GM21390 (cell line): ENCODE data around the gene ALCAM.

Source experiments
- ATAC-seq: cut with Tn5 transposase; IDR thresholded peaks from one replicate; pipeline ENCODE4 v1.9.1; 2021; ENCODE audit not compliant: unreplicated experiment

The ALCAM gene

GRCh38 chr3:105470851-105471250, 104.1 kb downstream of the ALCAM start:
- no peak for ATAC-seq

GRCh38 chr3:105473521-105474223, 107.0 kb downstream of the ALCAM start:
- ATAC-seq, result peak; percentile 74

GRCh38 chr3:105480768-105481167, 114.1 kb downstream of the ALCAM start:
- no peak for ATAC-seq

GRCh38 chr3:105483476-105483875, 116.8 kb downstream of the ALCAM start:
- ATAC-seq, result no peak

GRCh38 chr3:105490045-105490444, 123.3 kb downstream of the ALCAM start:
- no peak for ATAC-seq

- ATAC-seq, result no peak
These were observed 126.7 kb downstream of the ALCAM start for GRCh38 chr3:105493305-105493892.

- no peak for ATAC-seq
These were observed 128.3 kb downstream of the ALCAM start for GRCh38 chr3:105495021-105495420.

- ATAC-seq, result no peak
These were observed 129.6 kb downstream of the ALCAM start for GRCh38 chr3:105496343-105496742.

GRCh38 chr3:105497386-105497785, 130.7 kb downstream of the ALCAM start:
- ATAC-seq, result no peak

- no peak for ATAC-seq
These were observed 133.3 kb downstream of the ALCAM start for GRCh38 chr3:105499961-105500360.

- no peak for ATAC-seq
These were observed 135.6 kb downstream of the ALCAM start for GRCh38 chr3:105502333-105502732.

- ATAC-seq, result no peak
These were observed 136.5 kb downstream of the ALCAM start for GRCh38 chr3:105503191-105503593.

GRCh38 chr3:105504440-105504951, 137.8 kb downstream of the ALCAM start:
- ATAC-seq, result no peak

GRCh38 chr3:105505170-105505569, 138.5 kb downstream of the ALCAM start:
- ATAC-seq, result no peak

GRCh38 chr3:105511031-105511430, 144.3 kb downstream of the ALCAM start:
- no peak for ATAC-seq

- no peak for ATAC-seq
These were observed 145.4 kb downstream of the ALCAM start for GRCh38 chr3:105512061-105512460.

- ATAC-seq, result no peak
These were observed 146.3 kb downstream of the ALCAM start for GRCh38 chr3:105513042-105513441.

GRCh38 chr3:105513886-105514285, 147.2 kb downstream of the ALCAM start:
- no peak for ATAC-seq

GRCh38 chr3:105515372-105515771, 148.7 kb downstream of the ALCAM start:
- ATAC-seq, result no peak

GRCh38 chr3:105516972-105517371, 150.3 kb downstream of the ALCAM start:
- ATAC-seq, result no peak

- peak; percentile 21 for ATAC-seq
These were observed 151.5 kb downstream of the ALCAM start for GRCh38 chr3:105518203-105518602.

GRCh38 chr3:105518806-105519418, 152.2 kb downstream of the ALCAM start:
- ATAC-seq, result peak; percentile 91
